Stimulated activated CD8-positive, alpha-beta memory T cell treated with anti-CD3 and anti-CD28 coated beads, Interleukin-4, amount 100 ng/mL, for 4 hours (primary cell): ENCODE results near the gene RAB26.
"Not testable (repeated sequence)": the region's sequence is repeated elsewhere in the genome, so short reads cannot be mapped to it uniquely, and the experiment has no call there.

Source experiments
- DNase-seq, 2 donors: peaks; one replicate each; pipeline ENCODE4 v3.0.0-alpha.2; 2020; ENCODE audit warnings: low read depth in 2 of 2, low spot score in 1 of 2

RAB26 gene

DNA sequence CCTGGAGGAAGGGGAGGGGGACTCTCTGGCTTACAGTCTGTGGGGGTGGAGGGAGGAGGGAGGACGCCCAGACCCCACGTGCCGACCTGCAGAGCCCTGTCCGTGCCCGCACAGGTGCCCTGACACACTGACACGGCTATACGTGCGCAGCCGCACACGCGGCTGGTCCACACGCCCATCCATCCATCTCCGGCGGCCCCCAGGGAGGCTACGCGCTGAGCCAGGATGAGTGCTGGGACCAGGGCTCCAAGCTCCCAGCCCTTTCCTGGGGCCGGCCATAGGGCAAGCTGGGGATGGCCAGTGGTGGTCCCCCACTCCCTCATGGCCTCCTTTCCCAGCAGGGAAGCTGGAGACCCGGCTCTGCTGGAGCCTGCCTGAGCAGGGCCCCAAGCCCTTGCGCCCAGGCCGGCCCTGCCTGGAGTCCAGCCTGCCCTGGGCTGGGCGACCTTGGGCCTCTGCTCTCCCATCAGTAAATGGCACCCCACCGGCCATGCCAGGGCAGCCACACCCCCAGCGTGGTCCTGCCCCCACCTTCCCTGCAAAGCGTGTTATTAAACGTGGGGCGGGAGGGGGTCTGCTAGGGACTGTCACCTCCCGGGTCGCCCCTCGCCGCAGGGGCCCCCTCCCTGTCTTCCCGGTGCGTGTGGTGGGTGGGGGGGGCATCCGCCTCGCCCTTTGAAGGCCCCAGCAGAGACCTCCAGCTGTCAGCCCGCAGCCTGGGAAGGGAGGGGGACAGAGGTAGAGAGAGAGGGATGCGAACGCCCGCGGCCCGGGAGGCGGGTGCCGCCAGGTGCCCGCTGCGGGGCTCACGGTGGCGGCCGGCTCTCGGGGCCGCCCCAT, 47.1 kb downstream of the RAB26 start:
- DNase-seq, result no peak

DNA sequence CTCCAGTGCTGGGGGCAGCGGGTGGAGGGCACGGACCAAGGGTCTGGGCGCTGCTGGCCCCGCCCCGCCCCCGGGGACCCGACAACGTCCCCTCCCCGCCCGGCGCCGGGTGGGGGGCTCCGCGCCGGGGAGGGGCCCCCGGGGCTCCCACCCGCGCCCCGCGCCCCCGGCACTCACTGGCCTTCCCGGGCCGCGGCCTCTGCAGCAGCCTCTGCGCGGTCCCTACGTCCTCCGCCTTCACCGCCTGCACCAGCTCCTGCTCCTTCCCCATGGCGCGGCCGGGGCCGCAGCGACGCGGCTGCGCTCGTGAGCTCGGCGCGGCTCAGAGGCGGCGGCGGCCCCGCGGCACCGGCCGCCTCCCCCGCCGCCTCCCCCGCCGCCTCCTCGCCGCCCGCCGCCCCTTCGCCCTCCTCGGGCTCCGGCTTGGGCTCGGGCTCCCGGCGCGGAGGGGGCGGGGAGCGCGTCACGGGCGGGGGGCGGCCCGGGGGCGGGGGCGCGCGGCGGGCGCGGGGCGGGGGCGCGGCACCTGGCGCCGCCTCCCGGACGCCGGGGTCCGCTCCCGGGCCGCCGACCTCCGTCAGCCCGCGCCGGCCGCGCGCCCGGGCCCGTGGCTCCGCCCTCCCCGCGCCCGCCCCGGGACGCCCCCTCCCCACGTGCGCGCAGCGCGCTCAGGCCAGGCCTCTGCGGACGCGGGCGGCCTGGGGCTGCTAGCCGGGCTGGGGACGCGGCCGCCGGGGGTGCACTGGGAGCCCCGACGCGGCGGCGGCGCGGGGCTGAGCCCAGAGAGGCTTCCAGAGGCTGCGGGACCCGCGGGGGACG, 47.9 kb downstream of the RAB26 start, which contains the start of gene CASKIN1:
Gene CASKIN1 (minus strand): TSS at position 444 of the 819 bp plus-strand sequence. CDS start 173 bp downstream, at position 271.
- DNase-seq, result no peak

DNA sequence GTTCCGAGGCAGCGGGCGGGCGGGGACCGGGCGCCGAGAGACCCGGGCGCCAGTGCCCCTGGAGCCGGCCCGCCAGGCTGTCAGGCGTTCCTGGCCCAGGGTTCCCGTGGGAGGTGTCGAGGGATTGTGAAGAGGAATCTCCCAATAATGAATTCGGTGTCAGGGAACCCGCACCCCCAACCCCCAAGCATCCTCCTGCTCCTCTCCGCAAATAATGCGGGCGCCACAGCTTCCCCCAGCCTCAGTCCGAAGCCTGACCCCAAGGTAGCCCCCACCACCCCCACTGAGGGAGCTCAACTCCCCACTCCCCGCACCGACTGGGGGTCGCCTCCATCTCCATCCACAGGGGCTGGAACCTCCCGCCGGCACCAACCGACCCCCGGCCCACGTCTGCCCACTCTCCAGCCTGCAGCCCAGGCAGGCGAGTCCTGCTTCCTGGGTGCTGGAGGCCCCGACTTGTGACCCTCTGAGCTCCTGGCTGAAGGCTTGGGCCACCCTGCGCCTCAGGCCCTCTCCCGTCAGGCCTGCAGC, 48.6 kb downstream of the RAB26 start:
- no peak for DNase-seq

DNA sequence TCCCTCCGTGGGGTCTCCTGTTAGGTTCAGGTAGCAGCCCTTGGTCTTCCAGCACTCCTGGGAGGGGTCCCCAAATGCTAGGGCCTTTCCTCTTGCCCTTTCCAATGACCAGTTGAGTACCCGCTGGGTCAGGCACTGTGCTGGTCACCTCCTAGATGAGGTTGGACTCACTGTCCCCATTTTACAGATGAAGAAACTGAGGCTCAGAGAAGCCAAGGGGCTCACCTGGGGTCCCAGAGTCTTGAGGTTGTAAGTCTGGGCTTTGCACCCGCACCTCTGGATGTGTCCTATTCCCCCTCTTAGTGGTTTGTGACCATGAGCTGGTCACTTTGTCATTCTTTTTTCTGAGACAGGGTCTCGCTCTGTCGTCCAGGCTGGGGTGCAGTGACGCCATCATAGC, 49.3 kb downstream of the RAB26 start:
- DNase-seq, result no peak

DNA sequence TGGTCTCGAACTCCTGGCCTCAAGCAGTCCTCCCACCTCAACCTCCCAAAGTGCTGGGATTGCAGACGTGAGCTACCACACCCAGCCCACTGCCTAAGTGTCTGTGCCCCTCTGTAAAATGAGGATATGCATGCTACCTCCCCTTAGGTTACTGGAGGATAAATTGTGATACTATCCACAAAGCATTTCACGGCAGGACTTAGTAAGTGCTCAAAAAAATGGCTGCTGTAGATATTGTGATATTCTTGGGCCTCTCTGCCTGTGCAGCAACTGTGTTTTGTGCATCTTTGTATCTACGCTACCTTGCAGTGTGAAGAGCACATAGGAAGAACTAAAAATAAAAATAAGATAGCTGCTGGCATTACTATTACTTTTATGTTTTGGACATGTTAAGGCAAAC, 49.9 kb downstream of the RAB26 start:
- DNase-seq, result no peak

DNA sequence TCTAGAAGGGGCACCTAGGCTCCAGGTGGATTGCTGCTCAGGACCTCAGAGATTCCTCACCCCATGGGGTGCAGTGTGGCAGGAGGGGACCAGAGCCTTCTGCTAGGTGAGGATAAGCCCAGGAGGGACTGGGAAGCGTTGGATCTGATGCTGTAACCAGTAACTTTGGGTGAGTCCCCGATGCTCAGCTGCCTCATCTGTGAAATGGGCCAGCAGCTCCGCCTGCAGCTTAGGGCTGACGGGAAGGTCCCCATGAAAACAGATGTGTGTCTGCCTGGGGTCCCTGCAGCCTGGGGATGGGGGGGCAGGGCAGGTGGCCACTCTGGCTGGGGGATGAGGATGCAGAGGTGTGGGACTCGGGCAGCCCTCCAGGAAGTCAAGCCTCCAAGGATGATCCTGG, 50.7 kb downstream of the RAB26 start:
- DNase-seq, result no peak

DNA sequence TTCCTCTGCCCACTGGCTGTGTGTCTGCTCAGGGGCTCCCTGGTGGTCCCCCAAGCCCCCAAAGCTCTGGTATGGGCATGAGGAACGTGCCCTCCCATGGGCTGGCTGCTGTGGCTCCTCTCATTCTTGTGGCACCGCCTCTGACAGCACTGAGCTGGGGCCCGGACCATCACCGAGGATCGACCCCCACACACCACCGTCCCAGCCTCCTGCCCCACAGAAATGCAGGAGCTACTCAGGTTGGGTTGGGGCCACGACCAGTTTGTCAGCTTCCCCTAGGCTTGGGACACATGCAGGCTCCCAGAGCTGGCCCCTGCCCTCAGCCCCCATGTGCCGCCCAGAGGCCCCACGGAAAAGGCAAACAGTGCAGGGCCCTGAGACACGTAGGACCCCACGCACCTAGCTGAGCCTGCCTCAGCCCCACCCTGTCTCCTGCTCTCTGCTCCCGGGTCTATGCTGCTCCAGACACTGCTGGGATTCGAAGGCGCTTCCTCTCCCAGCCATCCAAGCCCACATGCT, 51.3 kb downstream of the RAB26 start:
- no peak for DNase-seq

DNA sequence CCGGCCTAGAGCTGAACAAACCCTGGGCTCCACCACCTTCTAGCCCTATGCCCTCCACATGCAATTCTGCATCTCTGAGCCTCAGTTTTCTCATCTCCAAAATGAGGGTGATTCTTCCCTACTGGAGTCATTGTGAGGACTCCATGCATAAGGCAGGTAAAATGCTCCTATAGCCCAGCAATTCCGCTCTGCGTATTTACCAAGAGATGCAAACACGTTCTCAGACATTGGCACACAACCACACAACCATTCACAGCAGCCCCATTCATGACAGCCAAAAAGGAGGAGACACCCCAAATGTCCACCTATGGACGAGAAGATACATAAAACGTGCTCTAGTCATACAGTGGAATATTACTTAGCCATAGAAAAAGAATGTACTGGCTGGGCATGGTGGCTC, 51.9 kb downstream of the RAB26 start:
- no peak for DNase-seq

DNA sequence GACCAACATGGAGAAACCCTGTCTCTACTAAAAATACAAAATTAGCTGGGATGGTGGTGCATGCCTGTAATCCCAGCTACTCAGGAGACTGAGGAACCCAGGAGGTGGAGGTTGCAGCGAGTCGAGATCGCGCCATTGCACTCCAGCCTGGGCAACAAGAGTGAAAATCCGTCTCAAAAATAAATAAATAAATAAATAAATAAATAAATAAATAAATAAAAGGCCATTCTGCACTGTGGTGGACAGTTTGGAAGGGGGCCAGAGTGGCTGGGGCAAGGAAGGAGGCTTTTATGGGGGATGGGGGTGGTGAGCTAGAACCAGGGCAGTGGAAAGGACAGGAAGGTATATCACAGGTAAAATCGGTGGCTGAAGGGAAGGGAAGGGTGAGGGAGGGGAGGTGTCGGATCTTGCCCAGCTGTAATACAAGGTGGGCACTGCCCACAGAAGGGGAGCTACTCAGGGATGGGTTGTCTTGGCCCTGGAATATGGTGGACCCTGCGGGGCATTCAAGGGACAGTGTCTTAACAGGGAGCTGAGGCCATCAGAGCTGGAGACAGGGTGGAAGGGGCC, 54.8 kb downstream of the RAB26 start:
- DNase-seq, result not testable (repeated sequence)
